Activated T-cell treated with anti-CD3 and anti-CD28 coated beads, Interleukin-2, amount 50 U/mL, for 1 hour (primary cell): ENCODE results near the gene MED13L.
A peak's percentile ranks its signal among the peaks of the same experiment; 100 is the strongest.

Experiments
- DNase-seq: peaks from one replicate; pipeline ENCODE4 v3.0.0-alpha.2; 2020

MED13L gene

GRCh38 chr12:116210131-116210530 lies 67.4 kb downstream of the MED13L start:
- no peak for DNase-seq

- no peak for DNase-seq
Observed at GRCh38 chr12:116209503-116209902, 68.0 kb downstream of the MED13L start.

- DNase-seq, result no peak
Observed at GRCh38 chr12:116207274-116207673, 70.2 kb downstream of the MED13L start.

- DNase-seq, result no peak
Observed at GRCh38 chr12:116206828-116207227, 70.7 kb downstream of the MED13L start.

DNA sequence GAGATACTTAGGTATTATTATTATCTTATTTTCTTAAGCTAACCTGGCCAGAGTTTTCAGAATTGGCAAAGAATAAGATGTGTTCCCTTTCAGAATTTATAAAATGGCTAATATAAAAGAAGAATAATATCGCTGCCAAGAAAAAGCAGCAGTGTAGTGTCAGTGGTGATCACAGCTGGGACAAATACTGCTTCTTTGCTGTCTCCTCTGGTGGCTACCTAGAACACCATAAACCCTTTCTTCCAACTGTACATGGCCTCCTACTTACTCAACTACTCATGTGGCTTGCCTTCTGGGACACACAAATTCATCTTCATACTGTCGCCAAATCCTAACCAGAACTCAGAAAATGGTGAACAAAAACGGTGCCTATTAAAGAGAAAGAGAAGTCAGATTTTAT lies 72.7 kb downstream of the MED13L start:
- no peak for DNase-seq

DNA sequence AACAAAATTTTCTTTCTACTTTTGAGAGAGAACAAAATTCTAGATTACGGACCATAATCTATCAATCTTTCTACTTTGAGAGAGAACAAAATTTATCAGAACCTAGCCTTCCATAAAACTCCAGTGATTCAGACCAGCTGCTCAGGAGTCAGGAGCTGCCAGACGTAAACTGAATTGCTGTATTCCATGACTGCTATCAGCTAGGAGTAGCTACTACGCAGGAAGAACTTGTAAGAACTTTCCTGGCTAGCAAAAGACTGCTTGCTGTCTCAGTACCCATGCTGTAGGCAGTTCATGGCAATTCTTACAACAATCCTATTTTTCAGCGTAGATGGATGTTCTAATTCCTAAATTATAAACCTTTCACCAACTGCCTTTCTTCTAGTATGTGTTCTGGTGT lies 73.3 kb downstream of the MED13L start:
- DNase-seq, result no peak

GRCh38 chr12:116202940-116203339 lies 74.6 kb downstream of the MED13L start:
- DNase-seq, result no peak

GRCh38 chr12:116202433-116202832 lies 75.1 kb downstream of the MED13L start:
- DNase-seq, result no peak

- no peak for DNase-seq
Observed at GRCh38 chr12:116201908-116202307, 75.6 kb downstream of the MED13L start.

GRCh38 chr12:116201359-116201758 lies 76.1 kb downstream of the MED13L start:
- no peak for DNase-seq

- no peak for DNase-seq
Observed at GRCh38 chr12:116200812-116201211, 76.7 kb downstream of the MED13L start.

GRCh38 chr12:116199160-116199706 lies 78.3 kb downstream of the MED13L start:
- no peak for DNase-seq

- no peak for DNase-seq
Observed at GRCh38 chr12:116196752-116197718, 80.5 kb downstream of the MED13L start.

DNA sequence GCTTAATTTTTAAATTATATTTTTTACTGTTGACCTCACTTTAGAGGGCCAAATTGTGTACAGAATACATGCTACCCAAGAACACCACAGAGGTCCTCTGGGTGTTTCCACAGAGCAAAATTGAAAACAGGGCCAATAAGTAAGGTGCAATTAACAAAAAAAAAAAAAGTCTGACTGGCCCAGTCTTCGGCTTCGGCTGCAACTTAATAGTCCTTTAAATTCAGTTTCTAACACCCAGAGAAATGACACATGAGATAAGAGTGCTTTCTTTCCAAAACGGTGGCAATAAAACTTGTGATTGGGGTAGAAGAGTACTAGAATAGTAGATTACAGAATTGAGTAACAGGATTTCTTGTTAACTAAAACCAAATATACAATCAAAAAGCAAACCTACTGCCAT lies 81.3 kb downstream of the MED13L start:
- DNase-seq, result no peak

GRCh38 chr12:116194935-116195431 lies 82.5 kb downstream of the MED13L start:
- DNase-seq, result peak; percentile 45

DNA sequence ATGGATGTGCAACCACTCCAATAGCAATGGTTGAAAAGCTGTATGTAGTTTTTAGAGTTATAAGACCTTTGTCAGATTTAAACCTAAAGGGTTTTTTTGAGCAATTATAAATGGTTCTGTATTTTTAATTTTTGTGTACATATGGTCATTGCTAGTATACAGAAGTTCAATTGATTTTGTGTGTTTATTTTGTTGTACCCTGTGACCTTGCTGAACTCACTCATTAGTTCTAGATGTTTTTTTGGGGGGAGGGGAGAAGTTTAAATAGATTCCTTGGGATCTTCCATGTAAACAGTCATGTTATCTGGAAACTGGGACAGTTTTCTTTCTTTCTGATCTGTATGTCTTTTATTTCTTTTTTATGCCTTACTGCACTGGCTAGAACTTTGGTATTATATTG lies 87.8 kb downstream of the MED13L start:
- no peak for DNase-seq

GRCh38 chr12:116188581-116188980 lies 88.9 kb downstream of the MED13L start:
- DNase-seq, result no peak

DNA sequence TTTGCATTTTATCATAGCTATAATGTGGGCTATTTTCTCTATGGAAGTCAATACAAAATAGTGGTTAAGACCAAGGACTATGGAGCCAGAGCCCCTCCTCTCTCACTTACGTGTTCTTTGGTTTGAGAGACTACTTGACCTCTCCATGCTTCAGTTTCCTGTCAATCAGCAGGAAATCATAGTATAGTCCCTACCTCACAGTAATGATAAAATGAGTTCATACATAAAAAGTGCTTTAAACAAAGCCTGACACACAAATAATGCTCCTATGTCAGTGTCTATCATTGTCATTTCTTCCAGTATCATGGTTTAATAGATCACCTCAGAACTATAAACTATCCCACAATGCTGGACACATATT lies 90.4 kb downstream of the MED13L start:
- no peak for DNase-seq

- DNase-seq, result no peak
Observed at GRCh38 chr12:116186482-116187150, 90.9 kb downstream of the MED13L start.

- no peak for DNase-seq
Observed at GRCh38 chr12:116184763-116185162, 92.7 kb downstream of the MED13L start.

- DNase-seq, result no peak
Observed at GRCh38 chr12:116183741-116184141, 93.8 kb downstream of the MED13L start.

- DNase-seq, result no peak
Observed at GRCh38 chr12:116182359-116183063, 95.0 kb downstream of the MED13L start.

GRCh38 chr12:116180448-116180847 lies 97.0 kb downstream of the MED13L start:
- no peak for DNase-seq
